GDM1 (cell line): ENCODE data around the gene CLCNKA.
A peak's percentile ranks its signal among the peaks of the same experiment; 100 is the strongest.
"Not testable (repeated sequence)": the region's sequence is repeated elsewhere in the genome, so short reads cannot be mapped to it uniquely, and the experiment has no call there.

Experiments used
- DNase-seq: peaks from one replicate; lab custom pipeline; 2025; lab: John Stamatoyannopoulos, UW

The CLCNKA gene

DNA sequence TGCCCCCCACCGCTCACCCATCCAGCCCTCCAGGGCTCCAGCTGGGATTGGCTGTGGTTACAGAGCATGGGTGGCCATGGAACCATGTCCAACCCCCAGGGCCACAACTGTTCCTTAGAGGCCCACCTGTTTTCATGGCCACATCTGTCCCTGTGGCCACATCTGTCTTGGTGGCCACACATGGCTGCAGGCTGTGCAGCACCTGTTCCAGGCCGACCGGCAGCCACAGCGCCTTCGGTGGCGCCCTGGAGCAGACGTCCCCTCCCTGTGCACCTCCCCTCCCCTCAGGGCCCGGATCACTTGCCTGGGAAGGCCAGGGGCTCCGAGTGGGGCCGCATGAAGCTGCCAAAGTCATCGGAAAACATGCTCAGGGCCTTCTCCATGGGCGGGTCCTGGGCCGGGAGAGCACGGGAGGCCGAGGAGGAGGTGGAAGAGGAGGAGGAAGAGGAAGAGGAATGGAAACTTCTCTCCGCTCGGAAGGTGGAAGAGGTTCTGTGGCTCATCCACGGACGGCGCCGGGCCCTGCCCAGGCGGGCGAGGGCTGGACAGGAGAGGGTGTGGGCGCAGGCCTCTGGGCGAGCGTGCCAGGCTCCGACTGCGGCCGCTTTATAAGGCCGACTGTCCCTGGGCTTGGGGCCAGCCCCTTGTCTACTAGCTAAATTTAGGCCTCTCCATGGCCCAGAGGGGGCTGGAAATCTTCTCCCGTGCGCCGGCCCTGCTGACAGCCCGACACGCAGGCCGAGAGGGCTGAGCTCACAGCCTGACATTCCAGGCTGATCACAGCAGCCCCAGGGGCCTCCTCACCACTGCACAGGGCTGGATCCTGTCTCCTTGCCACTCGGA lies 4.2 kb upstream of the CLCNKA start, which contains the start of gene HSPB7:
HSPB7 (minus strand) TSS at position 583 of the 843 bp plus-strand sequence; CDS start at position 503, 80 bp downstream.
- DNase-seq, result no peak

DNA sequence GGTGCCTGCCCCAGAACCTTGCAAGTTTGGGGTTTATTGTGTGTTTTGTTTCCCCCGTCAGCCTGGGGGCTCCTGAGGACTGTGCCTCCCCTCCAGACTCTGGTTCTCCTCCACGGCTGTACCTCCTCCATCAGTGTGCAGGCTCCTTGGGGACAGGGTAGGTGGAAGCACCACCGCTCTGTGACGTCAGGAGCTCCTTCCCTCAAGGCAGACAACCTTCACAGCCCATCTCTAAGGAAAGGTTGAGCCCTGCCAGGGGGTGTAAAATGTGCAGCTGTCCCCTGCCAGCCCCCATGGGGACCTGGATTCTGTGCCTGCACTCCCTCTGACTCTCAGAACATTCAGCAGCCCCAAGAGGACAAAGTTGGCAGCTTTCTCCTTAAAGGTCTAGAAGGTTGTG lies 3.5 kb upstream of the CLCNKA start:
- no peak for DNase-seq

DNA sequence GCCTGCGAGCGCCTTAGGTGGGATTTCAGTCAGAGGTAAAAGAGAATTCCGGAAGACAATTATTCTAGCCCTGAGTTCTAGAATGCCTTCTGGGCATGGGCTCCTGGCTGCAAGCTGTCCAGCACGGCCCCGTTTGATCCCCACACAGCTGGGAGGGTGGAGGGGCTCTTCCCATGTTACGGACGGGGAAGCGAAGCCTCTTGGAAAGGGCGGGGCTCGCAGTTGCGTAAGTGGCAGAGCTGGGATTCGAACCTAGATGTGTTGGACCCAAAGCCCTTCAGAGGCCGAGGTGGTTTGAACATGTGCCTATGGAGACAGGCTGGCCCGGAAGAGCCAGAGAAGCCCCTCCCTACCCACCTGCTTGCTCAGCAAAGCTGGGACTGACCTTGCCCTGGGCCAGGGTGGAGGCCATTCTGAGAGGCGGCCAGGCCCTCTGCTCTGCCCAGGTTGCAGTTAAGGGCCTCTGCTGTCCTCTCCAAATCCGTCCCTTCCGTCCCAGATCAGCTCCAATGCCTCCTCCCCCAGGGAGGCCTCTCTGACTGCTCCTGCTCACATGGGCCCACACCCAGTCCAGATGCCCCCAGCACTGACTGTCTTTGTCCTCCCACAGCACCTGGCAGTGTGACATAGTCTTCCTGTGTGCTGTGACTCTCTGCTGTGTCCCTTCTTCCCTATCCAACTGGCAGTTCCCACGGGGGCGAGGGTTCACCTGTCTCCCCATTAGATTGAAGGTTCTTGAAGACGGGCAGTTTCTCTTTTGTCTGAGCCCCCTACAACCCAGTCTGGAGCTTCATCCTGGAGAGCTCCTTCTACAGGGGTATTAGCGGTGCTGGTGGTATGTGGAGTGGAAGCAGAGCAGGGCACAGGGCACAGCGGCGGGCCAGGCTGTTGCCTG lies 2.8 kb upstream of the CLCNKA start:
- no peak for DNase-seq

- no peak for DNase-seq
Measured at GRCh38 chr1:16019644-16020277, 2.1 kb upstream of the CLCNKA start.

GRCh38 chr1:16020325-16020724 lies 1.5 kb upstream of the CLCNKA start:
- DNase-seq, result no peak

DNA sequence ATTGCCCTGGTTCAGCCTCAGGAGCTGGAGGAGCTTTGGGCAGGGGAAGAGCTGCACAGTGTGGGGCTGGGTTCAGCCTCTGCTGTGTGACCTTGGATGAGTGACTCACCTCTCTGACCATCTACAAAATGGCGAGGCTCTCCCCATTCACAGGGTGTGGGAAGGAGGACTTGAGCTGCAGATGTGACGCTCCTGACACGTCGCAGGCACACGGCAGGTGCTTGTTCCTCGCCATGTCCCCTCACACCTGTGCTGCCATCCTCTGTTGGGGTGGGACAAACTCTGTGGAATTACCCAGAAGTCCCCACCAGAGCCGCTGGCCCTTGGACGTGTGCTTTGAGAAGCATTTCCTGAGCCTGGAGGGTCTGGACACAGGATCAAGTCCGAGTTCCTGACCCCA lies 958 bp upstream of the CLCNKA start:
- not testable (repeated sequence) for DNase-seq

DNA sequence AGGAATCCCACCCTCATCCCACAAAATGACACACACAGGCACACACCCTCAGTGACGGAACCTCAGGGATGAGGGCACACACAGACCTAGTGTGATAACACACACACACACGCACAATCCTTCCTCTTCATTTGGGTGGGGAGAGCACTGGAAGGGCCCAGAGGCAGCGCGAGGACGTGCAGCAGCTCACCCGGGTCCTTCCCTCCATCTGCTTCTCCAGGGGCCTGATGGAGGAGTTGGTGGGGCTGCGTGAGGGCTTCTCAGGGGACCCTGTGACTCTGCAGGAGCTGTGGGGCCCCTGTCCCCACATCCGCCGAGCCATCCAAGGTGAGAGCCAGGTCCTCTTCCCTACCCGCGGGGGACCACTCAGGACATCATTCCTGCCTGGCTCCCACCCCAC lies 557 bp downstream of the CLCNKA start:
- DNase-seq, result no peak

- DNase-seq, result no peak
Measured at GRCh38 chr1:16023050-16023653, 1.3 kb downstream of the CLCNKA start.

DNA sequence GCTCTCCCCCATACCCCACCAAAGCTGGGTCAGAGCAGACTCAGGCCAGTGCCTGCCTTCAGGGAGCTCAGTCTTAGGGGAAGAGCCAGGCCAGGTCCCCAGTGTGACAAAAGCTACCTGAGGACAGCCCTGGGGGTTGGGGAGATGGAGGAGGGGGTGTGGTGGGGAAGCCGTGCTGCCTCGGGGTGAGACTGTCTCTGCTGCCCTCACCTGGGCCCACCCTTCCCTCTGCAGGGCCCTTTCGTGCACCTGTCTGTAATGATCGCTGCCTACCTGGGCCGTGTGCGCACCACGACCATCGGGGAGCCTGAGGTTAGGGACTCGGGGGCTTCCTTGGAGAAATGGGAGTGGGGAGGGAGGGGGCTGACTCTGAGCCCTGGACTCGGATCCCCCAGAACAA lies 4.5 kb downstream of the CLCNKA start:
- not testable (repeated sequence) for DNase-seq

- no peak for DNase-seq
Measured at GRCh38 chr1:16026723-16027484, 5.1 kb downstream of the CLCNKA start.

DNA sequence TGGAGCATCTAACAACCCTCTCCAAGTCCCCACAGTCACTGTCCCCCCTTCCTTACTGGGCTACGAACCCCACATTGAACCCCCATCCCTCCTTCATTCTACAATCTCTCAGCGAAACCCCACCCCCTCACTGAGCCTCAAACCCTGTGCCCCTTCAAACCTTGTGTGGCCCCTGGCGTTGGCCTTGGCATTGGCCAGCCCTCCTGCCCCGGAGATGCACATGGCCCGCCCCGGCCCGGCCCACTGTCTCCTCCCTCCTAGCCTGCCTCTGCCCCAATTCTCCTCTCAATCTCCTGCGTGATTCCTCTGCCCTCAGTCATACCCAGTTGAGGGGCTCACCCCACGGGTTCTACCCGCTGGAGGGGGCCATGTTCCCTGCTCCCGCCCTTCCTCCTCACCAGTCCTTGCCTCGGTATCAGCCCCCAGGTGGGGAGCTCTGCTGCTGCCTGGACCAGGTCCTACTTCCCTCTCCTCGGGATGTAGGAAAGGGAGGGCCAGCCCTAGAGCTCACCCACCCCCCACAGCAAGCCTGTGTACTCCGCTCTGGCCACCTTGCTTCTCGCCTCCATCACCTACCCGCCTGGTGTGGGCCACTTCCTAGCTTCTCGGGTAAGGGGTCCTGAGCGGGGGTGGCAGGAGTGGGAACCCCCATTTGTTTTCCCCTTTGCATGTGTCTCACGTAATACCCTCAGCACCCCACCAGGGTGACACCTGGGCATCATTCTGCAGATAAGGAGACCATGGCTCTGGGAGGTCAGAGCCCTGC lies 6.6 kb downstream of the CLCNKA start:
- DNase-seq, result no peak

GRCh38 chr1:16029003-16029268 lies 7.1 kb downstream of the CLCNKA start:
- not testable (repeated sequence) for DNase-seq

DNA sequence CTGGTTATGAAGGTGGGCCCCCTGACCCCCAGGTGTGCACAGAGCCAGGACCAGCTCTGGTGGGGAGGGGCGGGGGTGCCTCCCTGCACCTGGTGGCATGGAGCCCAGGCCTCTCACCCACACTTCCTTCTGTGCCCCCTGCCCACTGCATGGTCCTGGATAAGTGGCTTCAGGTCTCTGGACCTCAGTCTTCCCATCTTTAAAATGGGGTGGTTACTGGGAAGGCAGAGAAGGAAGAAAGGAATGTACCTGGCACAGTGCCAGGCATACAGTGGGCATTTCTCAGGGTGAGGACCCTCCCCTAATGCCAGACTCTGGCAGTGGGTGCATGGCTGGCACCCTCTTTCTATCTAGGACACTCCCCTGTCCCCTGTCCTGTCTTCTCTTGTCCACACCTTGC lies 7.5 kb downstream of the CLCNKA start:
- DNase-seq, result no peak

- no peak for DNase-seq
Measured at GRCh38 chr1:16031551-16031950, 9.7 kb downstream of the CLCNKA start.

DNA sequence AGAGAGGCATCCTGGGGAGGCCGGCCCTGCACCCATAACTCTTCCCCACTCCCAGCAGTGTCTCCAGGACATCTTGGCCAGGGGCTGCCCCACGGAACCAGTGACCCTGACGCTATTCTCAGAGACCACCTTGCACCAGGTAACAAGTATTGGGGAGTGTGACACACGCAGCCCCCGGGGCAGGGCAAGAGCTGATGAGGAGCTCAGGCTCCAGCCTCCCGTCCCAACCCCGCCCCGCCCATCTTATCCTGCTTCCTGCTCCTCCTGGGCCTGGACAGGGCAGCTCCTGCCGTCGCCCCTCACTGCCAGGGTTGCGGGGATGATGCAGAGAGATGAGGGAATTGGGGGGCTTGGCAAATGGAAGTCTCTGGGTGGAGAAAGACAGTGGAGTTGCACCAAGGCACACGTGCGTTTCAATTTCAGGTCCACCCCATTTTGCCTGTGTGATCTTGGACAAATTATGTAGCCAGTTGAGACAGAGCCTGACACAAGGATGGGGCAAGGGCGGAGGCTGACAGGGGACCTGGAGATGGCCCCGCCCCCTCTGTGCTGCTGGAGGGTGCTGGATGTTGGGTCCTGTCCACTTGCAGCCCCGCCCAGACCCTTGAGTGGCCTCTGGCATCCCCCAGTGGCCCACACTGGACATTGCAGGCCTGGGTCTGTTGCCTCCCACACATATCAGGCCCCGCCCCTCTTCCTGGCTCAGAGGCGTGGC lies 10.7 kb downstream of the CLCNKA start:
- peak; percentile 31 for DNase-seq

GRCh38 chr1:16033103-16033632 lies 11.3 kb downstream of the CLCNKA start:
- not testable (repeated sequence) for DNase-seq

DNA sequence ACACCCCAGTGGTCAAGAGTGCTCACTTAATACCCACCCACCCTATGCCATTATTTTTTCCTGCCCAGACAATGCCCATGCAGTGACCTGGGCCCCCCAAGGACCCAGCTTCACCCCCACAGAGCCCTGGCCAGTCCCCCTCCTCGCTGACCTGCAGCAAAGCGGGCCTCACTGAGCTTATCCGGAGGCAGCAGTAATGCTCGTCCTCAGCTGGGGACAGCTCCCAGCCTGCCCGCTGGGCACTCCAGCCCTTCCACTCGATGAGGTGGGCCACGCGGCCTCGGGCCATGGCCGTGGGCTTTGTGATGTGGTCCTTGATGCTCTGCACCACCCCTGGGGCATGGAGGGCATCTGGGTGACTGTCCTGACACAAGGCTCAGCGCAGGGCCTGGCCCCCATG lies 14.6 kb downstream of the CLCNKA start:
- not testable (repeated sequence) for DNase-seq

- DNase-seq, result no peak
Measured at GRCh38 chr1:16038620-16038912, 16.7 kb downstream of the CLCNKA start.

- not testable (repeated sequence) for DNase-seq
Measured at GRCh38 chr1:16039871-16040270, 18.0 kb downstream of the CLCNKA start.

DNA sequence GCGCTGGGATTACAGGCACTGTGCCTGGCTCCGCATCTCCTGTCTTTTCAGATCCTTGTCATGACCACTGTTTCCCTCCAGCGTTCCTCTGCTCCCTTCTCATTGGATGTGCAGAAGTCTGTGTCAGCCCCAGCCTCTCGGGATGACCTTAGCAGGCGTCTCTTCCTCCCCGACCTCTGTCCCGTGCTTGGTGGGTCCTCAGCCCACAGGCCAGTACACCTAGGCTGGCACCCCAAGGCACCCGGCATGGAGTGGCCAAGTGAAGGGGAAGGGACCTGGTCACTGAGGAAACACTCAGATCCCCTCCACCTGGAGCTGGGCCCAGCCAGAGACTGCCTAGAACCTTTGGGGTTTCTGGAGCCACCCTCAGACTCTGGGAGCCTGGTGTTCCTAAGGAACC lies 19.4 kb downstream of the CLCNKA start:
- DNase-seq, result no peak
